Activated CD4-positive, alpha-beta T cell treated with anti-CD3 and anti-CD28 coated beads, Interleukin-2, amount 50 U/mL, for 48 hours (primary cell): ENCODE measurements around the gene PLA2G1B.
A peak's percentile ranks its signal among the peaks of the same experiment; 100 is the strongest.

Experiments used
- DNase-seq, 2 experiments: peaks; one replicate each; pipeline ENCODE4 v3.0.0-alpha.2; 2020

Gene PLA2G1B

DNA sequence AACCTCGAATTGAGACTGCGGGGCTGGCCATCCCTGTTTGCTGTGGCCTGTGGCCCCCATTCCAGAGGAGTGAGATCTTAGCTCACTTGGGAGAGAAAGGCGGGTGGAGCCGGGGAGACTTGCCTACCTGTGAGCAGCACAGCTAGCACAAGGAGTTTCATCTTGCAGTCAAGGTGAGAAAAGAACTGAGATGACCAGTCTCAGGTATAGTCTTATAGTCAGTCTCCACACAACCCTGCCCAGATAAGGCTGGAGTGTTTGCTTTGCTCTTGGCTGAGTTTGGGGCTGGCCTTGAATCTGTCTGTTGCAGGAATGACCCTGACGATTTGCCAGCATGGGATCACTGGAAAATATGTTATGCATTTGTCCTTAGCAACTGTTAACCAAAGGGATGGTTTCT lies at the start of gene PLA2G1B:
Gene PLA2G1B (minus strand): TSS at position 187 of the 400 bp plus-strand sequence. CDS start 26 bp downstream, at position 161.
- DNase-seq: no peak

DNA sequence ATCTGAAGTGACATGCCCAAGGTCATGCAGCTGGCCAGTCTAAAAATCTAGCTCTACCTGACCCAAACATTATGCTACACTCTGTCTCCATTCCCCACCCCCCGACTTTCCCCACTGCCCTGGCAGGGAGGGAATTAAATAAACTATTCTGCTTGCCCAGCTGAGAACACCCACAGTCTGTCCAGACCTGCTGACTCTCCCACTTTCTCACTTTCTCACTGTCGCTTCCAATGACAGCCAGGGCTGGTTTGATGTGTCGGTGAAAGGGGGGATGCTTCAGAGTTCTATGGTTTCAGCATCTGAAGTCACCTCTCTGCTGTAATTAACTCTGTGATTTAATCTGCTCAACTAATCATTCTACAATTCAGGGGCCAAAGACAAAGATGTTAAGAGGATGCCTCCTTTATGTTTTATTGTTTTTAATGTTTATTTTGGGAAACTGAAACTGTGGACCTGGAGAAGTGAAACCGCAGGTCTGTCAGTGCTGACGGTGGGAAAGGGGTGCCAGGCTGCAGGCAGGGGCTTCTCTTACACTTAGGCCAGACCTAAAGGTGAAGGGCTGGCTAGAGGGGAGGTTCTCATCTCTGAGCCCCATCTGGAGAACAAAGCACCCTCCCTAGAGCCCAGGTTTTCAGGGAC lies 49.5 kb upstream of the PLA2G1B start:
- DNase-seq: no peak

DNA sequence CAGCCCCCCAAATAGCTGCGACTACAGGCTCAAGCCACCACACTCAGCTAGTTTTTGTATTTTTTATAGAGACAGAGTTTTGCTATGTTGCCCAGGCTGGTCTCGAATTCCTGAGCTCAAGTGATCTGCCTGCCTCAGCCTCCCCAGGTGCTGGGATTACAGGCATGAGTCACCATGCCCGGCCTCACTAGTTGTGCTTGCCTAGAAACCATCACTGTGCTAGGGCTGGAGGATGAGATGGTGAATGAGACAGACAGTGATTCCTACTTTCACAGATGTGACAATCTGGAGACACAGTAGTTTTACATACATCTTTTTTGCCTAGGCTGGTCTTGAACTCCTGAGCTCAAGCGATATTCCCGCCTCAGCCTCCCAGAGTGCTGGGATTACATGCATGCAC lies 48.8 kb upstream of the PLA2G1B start:
- DNase-seq: no peak

DNA sequence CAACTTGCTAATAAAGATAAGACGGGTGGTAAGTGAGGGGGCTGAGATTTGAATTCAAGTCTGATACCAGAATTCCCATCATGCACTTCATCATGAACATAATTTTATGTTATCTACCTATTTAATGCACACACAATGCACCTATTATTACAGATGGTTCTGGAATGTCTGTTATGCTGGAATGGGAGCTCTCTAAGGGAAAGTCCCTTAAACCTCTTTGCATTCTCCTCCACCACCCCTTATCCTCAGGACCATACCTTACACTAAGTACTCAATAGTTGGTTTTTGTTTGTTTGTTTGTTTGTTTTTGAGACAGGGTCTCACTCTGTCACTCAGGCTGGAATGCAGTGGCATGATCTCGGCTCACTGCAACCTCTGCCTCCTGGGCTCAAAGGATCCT lies 48.4 kb upstream of the PLA2G1B start:
- no peak for DNase-seq

DNA sequence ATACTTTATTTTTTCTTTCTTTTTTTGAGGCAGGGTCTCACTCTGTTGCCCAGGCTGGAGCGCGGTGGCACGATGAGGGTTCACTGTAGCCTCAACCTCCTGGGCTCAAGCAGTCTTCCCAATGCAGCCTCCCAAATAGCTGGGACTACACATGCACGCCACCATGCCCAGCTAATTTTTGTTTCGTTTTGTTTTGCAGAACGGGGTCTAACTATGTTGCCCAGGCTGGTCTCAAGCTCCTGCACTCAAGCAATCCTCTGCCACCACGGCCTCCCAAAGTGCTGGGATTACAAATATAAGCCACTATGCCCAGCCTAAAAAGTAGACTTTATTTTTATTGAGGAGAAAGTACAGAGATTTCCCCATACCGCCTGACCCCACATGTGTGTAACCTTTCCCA lies 46.1 kb upstream of the PLA2G1B start:
- DNase-seq: no peak

DNA sequence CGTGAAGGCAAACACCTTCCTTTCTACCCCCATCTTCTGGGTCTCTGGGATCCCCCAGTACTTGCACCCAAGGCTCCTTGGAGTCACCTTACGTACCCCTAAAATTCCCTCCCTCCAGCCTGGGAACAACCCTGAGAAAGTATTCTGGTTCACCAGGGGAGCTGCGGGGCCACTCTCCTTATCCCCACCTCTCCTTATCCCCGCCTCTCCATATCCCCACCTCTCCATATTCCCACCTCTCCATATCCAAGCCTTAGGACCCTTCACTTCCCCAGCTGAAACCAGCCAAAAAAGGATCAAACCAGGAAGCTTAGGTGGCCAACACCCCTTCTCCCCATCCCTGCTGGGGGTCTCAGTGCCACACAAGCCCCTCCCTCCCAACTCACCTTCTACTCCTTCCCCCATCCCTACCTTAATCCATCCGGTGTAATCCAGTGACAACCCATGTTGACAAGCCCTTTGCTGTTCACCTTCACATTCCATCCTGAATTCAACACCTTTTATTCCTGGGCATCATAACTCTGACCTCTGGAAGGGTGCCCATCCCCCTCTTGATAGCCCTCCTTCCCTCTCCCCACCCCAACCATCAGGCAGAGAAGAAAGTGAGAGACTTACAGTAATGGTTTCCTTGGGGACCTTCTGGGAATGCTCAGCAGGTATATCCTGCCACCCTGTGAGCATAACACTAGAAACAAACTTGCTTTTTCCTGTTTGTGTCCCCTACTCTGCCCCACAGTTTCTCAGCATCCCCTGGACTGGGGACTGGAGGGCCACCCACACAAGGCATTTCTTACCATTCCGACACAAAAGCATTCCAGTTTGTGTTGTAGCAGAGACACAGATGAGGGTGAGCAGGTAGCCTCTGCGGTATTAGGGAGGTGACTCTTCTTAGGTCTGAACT lies 43.0 kb upstream of the PLA2G1B start:
- no peak for DNase-seq

DNA sequence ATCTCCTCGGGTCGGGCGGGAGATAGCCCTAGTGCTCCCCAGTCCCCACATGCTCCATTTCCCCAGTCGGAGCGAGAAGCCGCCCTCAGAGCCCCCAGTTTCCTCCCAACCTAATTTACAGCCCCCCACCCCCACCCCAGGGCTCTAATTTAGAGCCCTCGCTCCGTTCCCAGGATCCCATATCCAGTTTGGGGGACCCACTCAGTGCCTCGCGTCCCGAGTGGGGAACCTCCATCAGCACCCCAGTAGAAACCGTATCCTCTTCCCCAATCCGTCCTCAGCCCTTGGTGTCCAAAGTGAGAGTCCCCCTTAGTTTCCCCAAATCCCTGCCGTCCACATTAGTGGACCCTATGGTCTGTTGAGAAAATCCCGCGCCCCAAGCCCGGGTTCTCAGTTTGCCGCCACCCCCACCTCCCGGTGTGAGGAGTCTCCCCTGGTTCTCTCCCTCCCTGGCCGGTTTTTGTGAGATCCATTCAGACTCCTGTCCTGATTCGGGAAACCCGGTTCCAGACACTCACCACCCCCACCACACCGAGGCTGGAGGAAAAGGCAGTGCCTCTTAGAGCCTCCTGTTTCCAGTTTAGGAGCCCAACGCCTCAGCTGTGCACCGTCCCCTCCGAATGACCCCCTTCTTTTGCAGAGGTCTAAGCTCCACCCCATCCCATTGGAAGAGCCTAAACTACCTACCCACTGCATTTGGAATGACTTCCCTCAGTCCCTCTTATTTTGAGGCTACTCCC lies 42.2 kb upstream of the PLA2G1B start:
- DNase-seq: no peak

DNA sequence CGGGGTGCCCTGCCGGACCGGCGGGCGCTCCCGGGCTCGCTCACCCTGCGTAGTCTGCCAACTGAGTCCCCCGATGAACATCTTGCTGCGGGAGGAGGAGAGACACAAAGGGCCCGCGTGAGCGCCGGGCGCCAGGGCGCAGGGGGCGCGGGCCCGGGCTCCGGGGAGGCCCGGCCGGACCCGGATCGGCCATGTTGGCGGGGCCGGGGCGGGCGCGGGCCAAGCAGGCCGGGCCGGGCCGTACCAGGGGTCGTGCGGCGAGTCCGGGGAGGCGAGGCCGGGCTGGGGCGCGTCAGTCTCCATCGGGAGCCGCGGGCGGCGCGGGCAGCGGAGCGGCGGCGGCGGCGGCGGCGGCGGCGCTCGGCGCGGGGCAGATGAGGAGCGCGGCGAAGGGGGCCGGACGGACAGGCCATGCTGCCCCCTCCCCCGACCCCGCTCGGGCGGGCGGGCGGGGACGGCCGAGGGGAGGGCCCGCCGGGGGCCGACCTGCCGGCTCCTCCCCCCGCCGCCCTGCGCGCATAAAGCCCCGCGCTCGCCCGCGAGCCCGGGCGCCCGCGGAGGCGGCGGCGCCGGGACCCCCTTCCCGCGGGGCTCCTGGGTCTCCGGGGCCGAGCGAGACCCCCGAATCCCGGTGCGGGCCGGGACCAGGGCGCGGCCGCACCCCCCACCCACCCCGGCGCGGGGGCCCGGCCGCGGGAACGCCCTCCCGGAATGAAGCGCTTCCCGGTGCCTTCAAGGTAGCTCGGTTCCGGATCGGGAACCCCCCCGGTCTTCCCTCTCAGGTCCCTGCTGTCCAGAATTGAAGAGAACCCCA lies 41.4 kb upstream of the PLA2G1B start, which contains the start of gene MSI1:
Gene MSI1 (minus strand): TSS at position 376 of the 814 bp plus-strand sequence. CDS start 73 bp downstream, at position 303.
- DNase-seq: no peak

DNA sequence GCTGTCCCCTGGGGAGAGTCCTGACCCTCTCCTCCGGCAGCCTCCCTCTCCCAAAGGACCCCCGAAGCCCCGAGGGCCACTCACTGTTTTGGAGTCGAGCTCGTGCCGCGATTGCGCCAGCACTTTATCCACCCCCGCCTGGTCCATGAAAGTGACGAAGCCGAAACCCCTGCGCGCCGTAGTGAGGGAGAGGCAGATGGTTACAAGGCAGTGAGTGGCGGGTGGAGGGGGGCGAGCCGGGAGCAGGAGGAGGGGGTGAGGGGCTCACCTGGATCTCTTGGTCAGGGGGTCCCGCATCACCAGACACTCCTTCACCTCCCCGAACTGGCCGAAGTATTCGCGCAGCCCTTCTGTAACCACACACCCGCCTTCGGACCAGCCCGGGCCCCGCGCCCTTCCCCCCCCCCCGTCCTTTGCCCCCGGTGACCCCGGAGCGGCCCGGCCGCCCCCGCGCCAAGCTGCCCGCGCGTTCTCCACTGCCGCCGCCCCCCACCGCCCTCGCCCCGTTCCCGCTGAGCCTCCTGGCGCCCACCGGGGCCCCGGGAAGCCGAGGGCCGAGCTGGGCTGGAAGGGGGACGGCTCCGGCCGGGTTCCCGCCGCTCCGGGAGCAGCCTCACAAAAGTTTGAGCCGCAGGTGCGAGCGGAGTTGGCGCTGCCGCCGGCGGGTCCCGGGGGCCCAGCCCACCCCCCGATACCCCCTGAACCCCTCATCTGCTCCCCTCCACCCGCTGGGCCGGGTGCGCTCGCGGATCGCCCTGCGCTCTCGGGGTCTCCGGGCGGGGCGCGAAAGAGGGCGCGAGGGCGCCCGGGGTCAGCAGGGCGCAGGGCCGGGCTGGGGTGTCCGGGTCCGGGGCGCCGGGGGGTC lies 40.6 kb upstream of the PLA2G1B start:
- peak; percentile 56 to 62 for DNase-seq

DNA sequence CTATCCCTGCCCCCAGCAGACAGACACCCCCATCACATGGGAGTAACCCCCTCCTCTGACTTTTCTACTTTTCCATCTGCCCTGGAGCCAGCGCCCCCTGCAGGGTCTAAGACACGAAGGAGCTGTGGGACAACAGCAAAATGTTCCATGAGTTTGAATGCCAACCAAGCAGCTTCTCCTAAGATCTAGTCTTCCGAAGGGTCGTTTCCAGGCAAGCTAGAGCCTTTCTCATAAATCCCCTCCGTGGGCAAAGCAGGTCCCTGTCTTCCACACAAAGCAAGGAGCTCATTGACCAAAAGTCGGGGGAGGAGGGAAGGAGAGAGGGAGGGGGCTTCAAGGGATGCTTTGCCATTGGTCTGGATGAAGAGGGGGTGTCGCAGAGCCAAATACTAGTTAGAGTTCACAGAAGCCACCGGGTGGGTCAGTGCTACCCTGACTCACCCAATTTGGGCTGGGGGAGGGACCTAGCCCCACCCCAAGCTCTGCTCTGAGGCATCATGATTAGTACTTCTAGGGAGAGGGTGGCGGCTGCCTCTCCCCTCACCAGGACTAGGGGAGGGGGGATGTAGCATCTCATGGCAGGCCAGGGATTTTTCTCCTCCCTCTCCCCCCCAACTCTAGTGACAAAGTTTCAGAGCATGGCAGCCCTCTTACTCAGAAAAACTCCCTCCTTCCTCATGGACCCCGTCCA lies 39.8 kb upstream of the PLA2G1B start:
- DNase-seq: no peak

DNA sequence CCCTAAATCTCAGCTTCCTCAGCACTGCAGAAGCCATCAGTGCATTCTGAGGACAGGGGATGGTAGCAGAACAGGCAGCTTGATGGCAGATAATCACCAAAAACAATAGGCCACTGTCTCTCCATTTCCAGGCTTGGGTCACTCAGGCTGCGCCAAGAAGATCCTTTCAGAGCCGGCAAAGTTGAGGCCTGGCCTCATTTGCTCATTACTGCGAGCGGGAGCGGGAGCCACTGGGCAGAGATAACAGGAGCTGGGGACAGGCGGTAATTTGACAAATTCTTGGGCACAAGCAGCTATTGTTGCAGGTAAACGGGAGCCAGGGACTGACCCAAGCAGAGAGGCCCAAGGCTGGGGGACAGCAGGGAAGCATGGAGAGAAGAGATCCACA lies 39.3 kb upstream of the PLA2G1B start:
- DNase-seq: no peak

DNA sequence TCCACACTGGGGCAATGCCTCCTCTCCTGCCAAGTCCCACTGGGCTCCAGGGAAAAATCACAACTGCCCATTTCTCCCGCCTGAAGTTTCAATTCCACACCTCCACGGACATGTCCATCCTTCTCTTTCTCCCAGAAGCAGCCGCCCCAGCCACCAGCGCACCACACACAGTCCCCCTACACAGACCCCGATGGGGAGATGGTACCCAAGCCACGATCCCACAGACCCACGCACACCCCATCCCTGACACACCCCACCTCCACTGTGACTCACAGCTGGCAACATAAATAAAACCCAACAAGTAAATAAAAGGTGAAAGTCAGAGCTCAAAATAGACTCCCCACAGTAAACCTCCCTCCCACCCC lies 38.7 kb upstream of the PLA2G1B start:
- no peak for DNase-seq

DNA sequence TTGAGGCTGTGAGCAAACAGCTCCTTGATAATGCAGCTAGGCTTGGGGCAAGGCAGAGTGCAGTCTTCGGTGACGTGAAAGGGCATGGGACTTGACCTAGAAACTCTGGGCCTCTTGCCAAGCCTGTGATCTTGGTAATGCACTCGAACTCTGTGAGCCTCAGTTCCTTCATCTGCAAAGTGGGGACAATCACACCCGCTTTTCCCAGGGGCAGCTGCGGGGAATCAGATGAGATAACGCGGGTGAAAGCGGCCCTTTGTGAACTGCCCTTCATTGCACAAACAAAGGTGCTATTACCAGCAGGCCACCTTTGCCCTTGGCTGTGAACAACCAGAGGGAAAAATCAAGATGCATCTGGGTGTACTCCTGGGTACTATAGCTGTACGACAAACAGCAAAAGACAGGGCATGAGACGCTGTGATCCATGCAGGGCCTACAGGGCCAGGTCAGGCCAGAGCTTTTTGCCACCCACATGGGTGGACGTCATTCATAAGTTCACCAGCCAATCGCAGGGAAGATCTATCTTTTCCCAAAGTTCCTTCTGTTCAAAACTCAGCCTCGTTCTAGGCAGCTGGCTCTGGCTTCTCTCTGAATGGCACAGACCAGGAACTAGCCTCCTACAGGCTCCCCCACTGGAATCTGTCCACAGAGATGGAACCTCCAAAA lies 38.2 kb upstream of the PLA2G1B start:
- no peak for DNase-seq

DNA sequence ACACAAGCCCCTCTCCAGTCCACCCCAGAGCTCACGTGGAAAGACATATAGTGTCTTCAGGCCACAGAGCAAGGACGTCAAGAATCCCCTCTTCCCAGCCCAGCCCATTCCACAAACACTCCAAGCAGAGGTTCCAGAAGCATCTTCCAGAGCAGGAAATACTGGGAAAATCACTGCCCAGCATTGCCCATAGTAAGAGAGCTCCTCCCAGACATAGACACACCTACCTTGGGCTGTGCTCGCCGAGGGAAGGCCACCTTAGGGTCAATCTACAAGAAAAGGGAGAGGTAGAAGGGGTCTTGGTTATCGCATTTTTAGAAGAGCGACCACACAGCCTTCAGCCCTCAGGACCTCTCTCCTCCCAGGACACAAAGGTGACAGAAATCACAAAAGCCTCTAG lies 36.9 kb upstream of the PLA2G1B start:
- DNase-seq: no peak

DNA sequence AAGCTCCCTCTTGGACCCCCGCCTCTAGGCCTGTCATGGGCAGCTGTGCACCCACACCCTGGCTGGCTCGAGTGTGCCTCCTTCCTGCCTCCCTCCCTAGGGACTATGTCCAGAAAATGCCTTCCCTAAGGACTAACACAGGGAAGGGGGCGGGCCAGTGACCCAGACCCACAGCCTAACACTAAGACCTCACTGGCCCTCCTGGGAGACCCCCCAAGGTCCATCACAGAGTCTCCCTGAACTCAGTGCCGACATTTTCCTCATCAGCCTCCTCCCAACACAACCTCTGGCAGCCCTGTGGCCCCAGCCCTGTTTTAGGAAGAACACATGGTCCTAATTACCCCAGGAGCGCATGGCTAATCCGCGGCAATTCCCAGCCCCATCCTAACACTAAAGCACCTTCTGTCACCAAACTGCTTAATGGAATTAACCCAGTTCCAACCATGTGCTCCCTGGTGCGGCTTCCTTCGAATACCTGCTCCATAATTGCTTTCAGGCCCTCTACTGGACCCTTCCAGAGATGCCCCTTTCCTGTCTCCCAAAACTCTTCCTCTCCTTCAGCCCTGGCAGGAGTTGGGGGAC lies 35.8 kb upstream of the PLA2G1B start:
- no peak for DNase-seq

DNA sequence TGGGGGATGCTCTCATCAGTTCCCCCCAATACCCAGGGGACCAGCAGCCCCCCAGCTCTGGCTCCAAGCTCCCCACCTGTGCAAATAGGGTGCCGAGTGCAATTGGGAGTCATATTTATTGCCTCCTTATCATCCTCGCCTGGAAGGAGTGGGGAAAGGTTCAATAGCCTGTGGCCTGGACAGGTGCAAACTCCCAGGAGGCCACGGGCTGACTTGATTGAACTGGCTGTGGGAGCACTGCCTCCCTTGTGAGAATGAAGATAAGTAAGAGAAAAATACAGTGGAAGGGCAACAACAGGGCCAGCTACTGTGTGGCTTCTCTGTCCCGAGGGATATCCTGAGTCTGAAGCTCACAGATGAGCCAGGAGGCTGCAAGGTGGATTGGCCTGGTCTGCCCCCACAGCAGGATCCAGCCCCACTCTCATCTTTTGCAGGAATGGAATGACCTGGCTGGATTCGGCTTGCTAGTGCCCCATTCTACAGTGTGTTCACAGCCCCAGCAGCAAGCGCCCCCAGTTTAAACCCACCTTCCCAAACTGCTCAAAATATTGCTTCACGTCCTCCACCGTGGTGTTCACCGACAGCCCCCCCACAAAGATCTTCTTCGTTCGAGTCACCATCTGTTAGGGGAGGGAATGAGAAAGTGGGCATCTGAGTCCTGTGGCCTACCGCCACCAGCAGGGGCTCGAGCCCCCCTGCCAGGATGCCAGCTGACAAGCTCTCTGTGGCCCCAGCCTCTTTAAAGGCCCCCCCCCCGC lies 35.1 kb upstream of the PLA2G1B start:
- no peak for DNase-seq

DNA sequence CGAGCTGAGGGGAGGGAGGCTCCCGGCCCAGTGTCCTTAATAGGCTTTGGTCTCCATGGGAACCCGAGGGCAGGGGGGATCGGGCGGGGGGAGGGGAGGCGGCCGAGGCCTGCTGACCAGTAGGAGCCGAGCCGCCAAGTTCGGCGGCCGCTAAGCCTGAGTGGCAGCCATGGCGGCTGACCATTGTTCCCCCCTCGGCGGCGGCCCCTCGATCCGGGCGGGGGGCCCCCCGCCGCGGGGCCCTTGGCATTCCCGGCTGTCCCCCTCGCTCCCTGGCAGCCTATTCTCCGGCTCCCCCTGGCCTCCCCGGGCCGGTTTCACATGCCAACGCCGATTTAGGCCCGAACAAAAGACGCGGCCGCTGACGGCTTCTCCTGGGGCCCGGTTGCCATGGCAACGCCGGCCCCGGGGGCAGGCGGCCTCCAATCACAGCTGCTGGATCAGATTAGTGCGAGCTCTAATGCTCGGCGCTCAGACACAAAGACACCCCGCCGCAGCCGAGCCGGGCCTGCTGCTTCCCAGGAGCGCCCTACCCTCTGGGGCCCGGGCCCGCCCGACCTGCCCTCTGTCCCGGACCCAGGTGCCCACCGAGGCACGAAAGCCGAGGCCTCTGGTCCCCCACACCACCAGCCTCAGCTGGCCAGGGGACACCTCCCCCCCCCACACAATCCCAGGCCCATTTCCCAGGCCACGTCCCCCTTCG lies 34.1 kb upstream of the PLA2G1B start:
- DNase-seq: no peak

DNA sequence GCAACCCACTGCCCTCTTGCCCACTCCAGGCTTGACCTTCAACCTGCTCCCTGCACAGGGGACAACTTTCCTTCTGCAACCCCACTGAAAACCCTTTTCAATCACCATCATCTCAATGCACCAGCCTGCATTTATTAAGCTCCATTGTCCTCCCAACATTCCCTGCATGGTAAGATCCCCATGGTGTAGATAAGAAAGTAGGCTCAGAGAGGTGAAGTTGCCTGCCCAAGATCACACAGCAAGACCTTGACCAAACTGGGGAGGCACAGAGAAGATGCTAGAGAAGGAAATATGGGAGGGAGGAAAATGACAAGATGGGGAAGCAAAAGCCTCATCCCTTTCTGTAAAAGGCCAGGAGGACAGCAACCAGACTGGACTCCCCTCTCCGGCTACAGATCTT lies 31.5 kb upstream of the PLA2G1B start:
- no peak for DNase-seq
